HG02943 (cell line): ENCODE data around the gene KERA.

Experiments used
- ATAC-seq: cut with Tn5 transposase; IDR thresholded peaks from one replicate; pipeline ENCODE4 v1.9.1; 2021; ENCODE audit warnings: mild to moderate bottlenecking, low read depth, moderate library complexity; ENCODE audit not compliant: unreplicated experiment

Gene KERA

GRCh38 chr12:91017511-91018263 lies 40.1 kb downstream of the KERA start:
- ATAC-seq = no peak

- no peak for ATAC-seq
These were observed 40.8 kb downstream of the KERA start for GRCh38 chr12:91017043-91017442.

GRCh38 chr12:91009319-91009950 lies 48.4 kb downstream of the KERA start:
- ATAC-seq = peak; percentile 93

- ATAC-seq = peak; percentile 59
These were observed 50.1 kb downstream of the KERA start for GRCh38 chr12:91007531-91008290.

GRCh38 chr12:91004872-91005271 lies 53.0 kb downstream of the KERA start, which contains the start of gene EPYC:
EPYC (minus strand) TSS chr12:91004972; CDS start chr12:91002565, 2,407 bp downstream.
- ATAC-seq = no peak

GRCh38 chr12:91003737-91004136 lies 54.1 kb downstream of the KERA start:
- no peak for ATAC-seq

GRCh38 chr12:91001306-91001705 lies 56.5 kb downstream of the KERA start:
- no peak for ATAC-seq
